HepG2 (cell line): ENCODE measurements around the gene NUDT13. TPM values are rescaled to one million over a fixed set of nuclear protein-coding genes. Genes with fewer than 3 reads are reported as not detected.

ENCODE experiments used
- HMGA1 ChIP-seq: sonication (generic); formaldehyde crosslinking; conservative IDR thresholded peaks from 2 replicates; pipeline ENCODE4 v1.4.0; 2020; ENCODE audit warnings: missing genetic modification reagents
- KAT2B ChIP-seq: fragments of 150-350 bp; IDR thresholded peaks from 2 replicates; pipeline ENCODE4 v1.6.1; 2014; ENCODE audit warnings: low read depth, low read length, borderline replicate concordance
- MTERF4 ChIP-seq: sonication (generic); formaldehyde crosslinking; IDR thresholded peaks from 2 replicates; pipeline ENCODE4 v1.8.0; 2023; ENCODE audit warnings: mild to moderate bottlenecking, missing genetic modification reagents
- NFIB ChIP-seq: sonication (generic); formaldehyde crosslinking; IDR thresholded peaks from 2 replicates; pipeline ENCODE4 v1.9.0; 2021; ENCODE audit warnings: missing genetic modification reagents, mild to moderate bottlenecking, borderline replicate concordance
- THAP9 ChIP-seq: sonication (generic); formaldehyde crosslinking; IDR thresholded peaks from 2 replicates; pipeline ENCODE4; 2020; ENCODE audit warnings: missing genetic modification reagents, mild to moderate bottlenecking, borderline replicate concordance
- TP53 ChIP-seq: sonication (generic); formaldehyde crosslinking; conservative IDR thresholded peaks from 2 replicates; pipeline ENCODE4 v1.4.0; 2020; ENCODE audit warnings: missing genetic modification reagents
- USF2 ChIP-seq, 2 experiments: sonication (generic) in 1 of 2; formaldehyde crosslinking in 1 of 2; IDR thresholded peaks; 2 replicates each; pipeline versions ENCODE4 v1.5.1 to v1.6.1; 2011 to 2020; ENCODE audit warnings: borderline replicate concordance in 1 of 2, low read depth in 1 of 2, low read length in 1 of 2, mild to moderate bottlenecking in 1 of 2, missing genetic modification reagents in 1 of 2, moderate library complexity in 1 of 2
- XRCC5 ChIP-seq: fragments of 200-400 bp; formaldehyde crosslinking; optimal IDR thresholded peaks from 2 replicates; pipeline ENCODE3; 2017; ENCODE audit warnings: mild to moderate bottlenecking, low read length
- ZEB1 ChIP-seq: IDR thresholded peaks from 2 replicates; pipeline ENCODE4 v1.6.1; 2012; ENCODE audit warnings: mild to moderate bottlenecking, low read depth, inconsistent platforms; ENCODE audit not compliant: insufficient replicate concordance
- ZNF326 ChIP-seq: sonication (generic); formaldehyde crosslinking; IDR thresholded peaks from 2 replicates; pipeline ENCODE4 v1.4.0; 2020; ENCODE audit warnings: missing genetic modification reagents, borderline replicate concordance
- ZNF337 ChIP-seq: sonication (generic); formaldehyde crosslinking; IDR thresholded peaks from 2 replicates; pipeline ENCODE4 v1.5.1; 2020; ENCODE audit warnings: missing genetic modification reagents, low read depth, mild to moderate bottlenecking, borderline replicate concordance
- ZNF616 ChIP-seq: sonication (generic); formaldehyde crosslinking; IDR thresholded peaks from 2 replicates; pipeline ENCODE4 v1.5.0; 2020; ENCODE audit warnings: low read depth, mild to moderate bottlenecking, missing genetic modification reagents
- ZNF629 ChIP-seq: sonication (generic); formaldehyde crosslinking; conservative IDR thresholded peaks from 2 replicates; pipeline ENCODE4 v1.5.0; 2020; ENCODE audit warnings: missing genetic modification reagents
- ZNF749 ChIP-seq: sonication (generic); formaldehyde crosslinking; IDR thresholded peaks from 2 replicates; pipeline ENCODE4 v1.8.0; 2022; ENCODE audit warnings: mild to moderate bottlenecking, missing genetic modification reagents, moderate library complexity, borderline replicate concordance
- ZNF839 ChIP-seq: sonication (generic); formaldehyde crosslinking; IDR thresholded peaks from 2 replicates; pipeline ENCODE4 v1.4.0; 2020; ENCODE audit warnings: missing genetic modification reagents, mild to moderate bottlenecking, borderline replicate concordance
- polyA plus RNA-seq, 8 experiments: library from polyadenylated mRNA; depleted of rRNA in 3 of 8; stranded (reverse) in 7 of 8; unstranded in 1 of 8; fragments of >200 nt; fragmentation: Illumina TruSeq in 4 of 8; extraction: Trizol in 4 of 8; gene quantifications; 2 replicates each; pipeline versions ENCODE4 v1.2.1 to v1.2.3, GENCODE V29; 2011 to 2016; ENCODE audit warnings: low read depth in 4 of 8, missing spikeins in 1 of 8, mixed read lengths in 1 of 8; ENCODE audit not compliant: insufficient read depth in 1 of 8
- total RNA-seq, 5 experiments: library from RNA; depleted of rRNA; stranded (reverse); fragments of >200 nt; fragmentation: Illumina TruSeq; extraction: Trizol; gene quantifications; 2 replicates each; pipeline ENCODE4 v1.2.3, GENCODE V29; 2016; ENCODE audit warnings: low read depth in 1 of 5
- TF ChIP-seq, protein P1 (sequence below): sonication (generic); formaldehyde crosslinking; IDR thresholded peaks from 2 replicates; pipeline ENCODE4 v1.4.0; 2020; ENCODE audit warnings: missing genetic modification reagents
- TF ChIP-seq, protein P2 (sequence below): sonication (generic); formaldehyde crosslinking; IDR thresholded peaks from 2 replicates; pipeline ENCODE4 v1.9.0; 2022; ENCODE audit warnings: low read depth, missing genetic modification reagents

The NUDT13 gene
- total and polyA plus RNA-seq, 2 of the 13 experiments (the other 11 are each of a cell fraction or from before 2014, with no cell fraction given), result 4.2 to 6.5 TPM

DNA sequence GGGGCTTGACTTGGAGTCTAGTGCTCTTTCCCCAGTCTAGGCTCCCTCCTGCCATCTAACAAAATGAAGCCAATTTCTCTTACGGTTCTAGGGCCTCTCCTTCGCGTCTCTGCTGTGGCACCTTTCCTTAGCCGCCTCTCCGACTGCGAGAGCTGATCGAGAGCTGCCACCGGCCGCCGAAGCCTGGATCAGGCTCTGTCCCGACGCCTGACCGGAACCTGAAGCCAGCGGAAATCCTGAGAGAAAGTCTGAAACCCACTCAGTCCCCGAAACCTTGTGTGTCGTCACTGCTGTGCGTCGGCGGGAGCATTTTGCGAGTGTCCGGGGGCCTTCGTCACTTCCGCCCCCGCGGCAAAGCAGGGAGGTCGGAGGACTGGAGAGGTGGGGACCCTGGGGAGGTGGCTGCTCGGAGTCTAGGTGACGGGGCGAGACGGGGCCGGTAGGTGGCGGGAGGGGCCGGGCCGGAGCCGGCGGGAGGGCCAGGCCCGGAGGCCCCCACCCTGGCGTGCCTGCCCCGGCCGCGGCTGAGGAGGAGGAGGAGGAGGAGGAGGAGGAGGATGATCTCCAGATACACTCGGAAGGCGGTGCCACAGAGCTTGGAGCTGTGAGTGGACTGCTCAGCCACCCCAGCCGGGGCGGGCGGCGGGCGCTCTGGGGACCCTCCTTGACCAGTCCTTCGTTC lies 57.7 kb downstream of the NUDT13 start, which contains the start of the genes ECD and FAM149B1 (continued):
- TF ChIP-seq ZNF616 (peak; percentile 41; the same call in 1 of the 2 replicates), ZNF839 (CRISPR knock-in tag) (no peak; the same call in 1 of the 2 replicates), ZNF326 (no peak), THAP9 (CRISPR knock-in tag) (peak; percentile 88; the same call in 1 of the 2 replicates), ZEB1 (no peak), ZNF749 (no peak), TP53 (no peak), MTERF4 (CRISPR knock-in tag) (peak; percentile 85; the same call in 1 of the 2 replicates), USF2 (IDR thresholded peaks at IDR 0.05; ENCODE audit: low read depth, low read length) (no peak), USF2 (CRISPR knock-in tag; IDR thresholded peaks at IDR 0.05; ENCODE audit: borderline replicate concordance) (no peak), HMGA1 (CRISPR knock-in tag) (no peak), ZNF337 (CRISPR knock-in tag) (0 out of 2 replicates have a peak, but pooled peaks have one; percentile 61), ZNF629 (CRISPR knock-in tag) (no peak), KAT2B (no peak), XRCC5 (no peak), NFIB (no peak)
- TF ChIP-seq, protein P1, sequence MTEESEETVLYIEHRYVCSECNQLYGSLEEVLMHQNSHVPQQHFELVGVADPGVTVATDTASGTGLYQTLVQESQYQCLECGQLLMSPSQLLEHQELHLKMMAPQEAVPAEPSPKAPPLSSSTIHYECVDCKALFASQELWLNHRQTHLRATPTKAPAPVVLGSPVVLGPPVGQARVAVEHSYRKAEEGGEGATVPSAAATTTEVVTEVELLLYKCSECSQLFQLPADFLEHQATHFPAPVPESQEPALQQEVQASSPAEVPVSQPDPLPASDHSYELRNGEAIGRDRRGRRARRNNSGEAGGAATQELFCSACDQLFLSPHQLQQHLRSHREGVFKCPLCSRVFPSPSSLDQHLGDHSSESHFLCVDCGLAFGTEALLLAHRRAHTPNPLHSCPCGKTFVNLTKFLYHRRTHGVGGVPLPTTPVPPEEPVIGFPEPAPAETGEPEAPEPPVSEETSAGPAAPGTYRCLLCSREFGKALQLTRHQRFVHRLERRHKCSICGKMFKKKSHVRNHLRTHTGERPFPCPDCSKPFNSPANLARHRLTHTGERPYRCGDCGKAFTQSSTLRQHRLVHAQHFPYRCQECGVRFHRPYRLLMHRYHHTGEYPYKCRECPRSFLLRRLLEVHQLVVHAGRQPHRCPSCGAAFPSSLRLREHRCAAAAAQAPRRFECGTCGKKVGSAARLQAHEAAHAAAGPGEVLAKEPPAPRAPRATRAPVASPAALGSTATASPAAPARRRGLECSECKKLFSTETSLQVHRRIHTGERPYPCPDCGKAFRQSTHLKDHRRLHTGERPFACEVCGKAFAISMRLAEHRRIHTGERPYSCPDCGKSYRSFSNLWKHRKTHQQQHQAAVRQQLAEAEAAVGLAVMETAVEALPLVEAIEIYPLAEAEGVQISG (CRISPR knock-in tag), result peak; percentile 97
- TF ChIP-seq, protein P2, sequence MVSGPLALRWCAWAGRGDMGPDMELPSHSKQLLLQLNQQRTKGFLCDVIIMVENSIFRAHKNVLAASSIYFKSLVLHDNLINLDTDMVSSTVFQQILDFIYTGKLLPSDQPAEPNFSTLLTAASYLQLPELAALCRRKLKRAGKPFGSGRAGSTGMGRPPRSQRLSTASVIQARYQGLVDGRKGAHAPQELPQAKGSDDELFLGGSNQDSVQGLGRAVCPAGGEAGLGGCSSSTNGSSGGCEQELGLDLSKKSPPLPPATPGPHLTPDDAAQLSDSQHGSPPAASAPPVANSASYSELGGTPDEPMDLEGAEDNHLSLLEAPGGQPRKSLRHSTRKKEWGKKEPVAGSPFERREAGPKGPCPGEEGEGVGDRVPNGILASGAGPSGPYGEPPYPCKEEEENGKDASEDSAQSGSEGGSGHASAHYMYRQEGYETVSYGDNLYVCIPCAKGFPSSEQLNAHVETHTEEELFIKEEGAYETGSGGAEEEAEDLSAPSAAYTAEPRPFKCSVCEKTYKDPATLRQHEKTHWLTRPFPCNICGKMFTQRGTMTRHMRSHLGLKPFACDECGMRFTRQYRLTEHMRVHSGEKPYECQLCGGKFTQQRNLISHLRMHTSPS, result no peak
